ENCODE data around the gene ZNF428. TPM values are rescaled to one million over a fixed set of nuclear protein-coding genes. Genes with fewer than 3 reads are reported as not detected.

ZNF428 gene
- total and polyA plus RNA-seq, 11 donors: 25.1 to 64.5 (median 31.3) TPM

GRCh38 chr19:43598445-43599240 lies 20.8 kb downstream of the ZNF428 start:
- WGBS, 4 donors: 92 to 95% (median 93%) methylated on average over 11 to 19 of the region's 19 CpGs
- Histone ChIP-seq H3K9me3 (no peaks in the 10 kb centered on the region), H3K27ac (no peak overlapping the region), H3K27me3 (no peaks in the 10 kb centered on the region), H3K4me3 (no peak overlapping the region), H3K36me3 (peaks cover 0 to 51% (median 40%) of the 10 kb centered on the region in 9 donors), H3K4me1 (peaks cover 8 to 41% (median 31%) of the 10 kb centered on the region in 12 donors)
- DNase-seq (no peak), ATAC-seq (no peak)
- TF ChIP-seq CTCF (IDR thresholded peaks at IDR 0.05) (no peak), POLR2A (IDR thresholded peaks at IDR 0.05) (no peak)
- intact Hi-C loops (cut with DNase I): loop anchor here in 2 of 10 donors (1.0 to 10.0 kb wide), 4 partner anchors 23 to 66 kb away; partner anchors contain the start of genes ZNF575 (in 2 of the 2), PINLYP (in 1 of the 2) and XRCC1 (in 1 of the 2)

GRCh38 chr19:43597876-43598275 lies 21.6 kb downstream of the ZNF428 start:
- ATAC-seq (no peak), DNase-seq (no peak)
- Histone ChIP-seq H3K27ac (no peak overlapping the region), H3K4me1 (peaks cover 8 to 46% (median 35%) of the 10 kb centered on the region in 12 donors), H3K9me3 (no peaks in the 10 kb centered on the region), H3K36me3 (peaks cover 0 to 59% (median 47%) of the 10 kb centered on the region in 9 donors), H3K4me3 (peak overlapping the region in 2 of 12 donors; percentile 75 to 78), H3K27me3 (no peaks in the 10 kb centered on the region)
- TF ChIP-seq CTCF (IDR thresholded peaks at IDR 0.05): no peak
- TF ChIP-seq POLR2A (IDR thresholded peaks at IDR 0.05): no peak
- intact Hi-C loops (cut with DNase I): loop anchor here in 4 of 10 donors (1.0 to 10.0 kb wide), 6 partner anchors 23 to 66 kb away; partner anchors contain the start of genes ZNF575 (in 3 of the 4), PINLYP (in 2 of the 4) and XRCC1 (in 2 of the 4)
- WGBS, 4 donors: 47 to 53% (median 49%) methylated on average over 5 of the region's 5 CpGs

- Histone ChIP-seq H3K9me3 (no peaks in the 10 kb centered on the region), H3K36me3 (peaks cover 0 to 61% (median 52%) of the 10 kb centered on the region in 9 donors), H3K27ac (peak overlapping the region in 11 of 12 donors; percentile 93 to 100 (median 97)), H3K27me3 (no peaks in the 10 kb centered on the region), H3K4me3 (peak overlapping the region; percentile 47 to 90 (median 74)), H3K4me1 (peaks cover 8 to 46% (median 35%) of the 10 kb centered on the region in 12 donors)
- WGBS, 4 donors: 11 to 26% (median 25%) methylated on average over 5 to 7 of the region's 7 CpGs
- no peak for ATAC-seq
- intact Hi-C loops (cut with DNase I): loop anchor here in 7 of 10 donors (1.0 to 10.0 kb wide), 10 partner anchors 22 to 71 kb away; partner anchors contain the start of genes PINLYP (in 6 of the 7), XRCC1 (in 6 of the 7), ZNF575 (in 4 of the 7) and ZNF428 (in 1 of the 7)
- no peak for TF ChIP-seq POLR2A (IDR thresholded peaks at IDR 0.05)
- no peak for TF ChIP-seq CTCF (IDR thresholded peaks at IDR 0.05)
- no peak for DNase-seq
Measured at GRCh38 chr19:43596842-43597461, 22.5 kb downstream of the ZNF428 start.

Measured in heart left ventricle (tissue), 16 donors.